GM19455 (cell line): ENCODE measurements around the gene CARMIL1.

Source experiments
- ATAC-seq: cut with Tn5 transposase; IDR thresholded peaks from one replicate; pipeline ENCODE4 v1.9.1; 2021; ENCODE audit not compliant: unreplicated experiment

Gene CARMIL1

GRCh38 chr6:25332655-25333071 lies 53.5 kb downstream of the CARMIL1 start:
- ATAC-seq: no peak

GRCh38 chr6:25333471-25333870 lies 54.3 kb downstream of the CARMIL1 start:
- ATAC-seq: no peak

GRCh38 chr6:25334793-25335192 lies 55.6 kb downstream of the CARMIL1 start:
- ATAC-seq: no peak

- ATAC-seq: no peak
Measured at GRCh38 chr6:25336996-25337395, 57.8 kb downstream of the CARMIL1 start.

GRCh38 chr6:25337431-25337830 lies 58.3 kb downstream of the CARMIL1 start:
- ATAC-seq: no peak

- ATAC-seq: no peak
Measured at GRCh38 chr6:25340431-25341202, 61.4 kb downstream of the CARMIL1 start.

- no peak for ATAC-seq
Measured at GRCh38 chr6:25341203-25341552, 62.0 kb downstream of the CARMIL1 start.

- ATAC-seq: no peak
Measured at GRCh38 chr6:25341923-25342619, 62.9 kb downstream of the CARMIL1 start.

- no peak for ATAC-seq
Measured at GRCh38 chr6:25342802-25343201, 63.6 kb downstream of the CARMIL1 start.

- ATAC-seq: no peak
Measured at GRCh38 chr6:25343984-25344383, 64.8 kb downstream of the CARMIL1 start.

- no peak for ATAC-seq
Measured at GRCh38 chr6:25344827-25345226, 65.7 kb downstream of the CARMIL1 start.

- ATAC-seq: no peak
Measured at GRCh38 chr6:25346064-25346463, 66.9 kb downstream of the CARMIL1 start.

GRCh38 chr6:25350573-25350972 lies 71.4 kb downstream of the CARMIL1 start:
- no peak for ATAC-seq

GRCh38 chr6:25351485-25351884 lies 72.3 kb downstream of the CARMIL1 start:
- no peak for ATAC-seq

GRCh38 chr6:25352285-25352684 lies 73.1 kb downstream of the CARMIL1 start:
- ATAC-seq: no peak

GRCh38 chr6:25354078-25354932 lies 75.1 kb downstream of the CARMIL1 start:
- ATAC-seq: no peak

GRCh38 chr6:25359191-25359861 lies 80.2 kb downstream of the CARMIL1 start:
- ATAC-seq: no peak

GRCh38 chr6:25359891-25360290 lies 80.7 kb downstream of the CARMIL1 start:
- ATAC-seq: no peak

- ATAC-seq: no peak
Measured at GRCh38 chr6:25360621-25361020, 81.4 kb downstream of the CARMIL1 start.

- ATAC-seq: no peak
Measured at GRCh38 chr6:25363427-25363826, 84.3 kb downstream of the CARMIL1 start.

GRCh38 chr6:25365154-25365553 lies 86.0 kb downstream of the CARMIL1 start:
- ATAC-seq: no peak
